Calu3 (cell line): Measurements from ENCODE around the gene RIMS4. TPM values are rescaled to one million over a fixed set of nuclear protein-coding genes. Genes with fewer than 3 reads are reported as not detected.

Experiments
- BruUV-seq: library from RNA; stranded (reverse); fragments of 400-500 nt; replicated peaks from 2 replicates; lab custom pipeline; 2021; lab: Mats Ljungman, UMichigan
- CTCF ChIA-PET: fragments of 300-600 bp; sonication (Branson Sonifier 250); formaldehyde crosslinking; loops from one replicate; lab custom pipeline; 2022; ENCODE audit warnings: antibody characterized with exemption; lab: Charles Lee
- DNase-seq: peaks from one replicate; pipeline ENCODE4 v3.0.0; 2022
- H3K27ac Mint-ChIP-seq: one replicate; pipeline ENCODE4 v1.8.0; 2022; ENCODE audit warnings: mixed read lengths; ENCODE audit not compliant: unreplicated experiment
- H3K27me3 Mint-ChIP-seq: one replicate; pipeline ENCODE4 v1.8.0; 2022; ENCODE audit warnings: mixed read lengths; ENCODE audit not compliant: unreplicated experiment
- H3K36me3 Mint-ChIP-seq: one replicate; pipeline ENCODE4 v1.8.0; 2022; ENCODE audit warnings: mild to moderate bottlenecking, moderate library complexity, mixed read lengths; ENCODE audit not compliant: insufficient read depth, unreplicated experiment
- H3K4me1 Mint-ChIP-seq: one replicate; pipeline ENCODE4 v1.8.0; 2022; ENCODE audit warnings: mild to moderate bottlenecking, low read depth, mixed read lengths; ENCODE audit not compliant: unreplicated experiment
- H3K4me3 Mint-ChIP-seq: one replicate; pipeline ENCODE4 v1.8.0; 2022; ENCODE audit warnings: mild to moderate bottlenecking, low read depth, moderate library complexity, mixed read lengths; ENCODE audit not compliant: unreplicated experiment
- H3K9me3 Mint-ChIP-seq: one replicate; pipeline ENCODE4 v1.8.0; 2022; ENCODE audit warnings: low read depth, mixed read lengths; ENCODE audit not compliant: unreplicated experiment
- CTCF ChIP-seq: fragments of 200-600 bp; IDR thresholded peaks from one replicate; pipeline ENCODE4 v1.8.0; 2022; ENCODE audit warnings: antibody characterized with exemption; ENCODE audit not compliant: unreplicated experiment
- intact Hi-C: fragments of 100-400 bp; cut with micrococcal nuclease; formaldehyde crosslinking; loops from one replicate; pipeline ENCODE4 v1.10.0; 2022; ENCODE audit not compliant: unreplicated experiment
- total RNA-seq: library from RNA; stranded (reverse); gene quantifications from 2 replicates; pipeline ENCODE4 v1.2.3, GENCODE V29; 2022

The RIMS4 gene
- total RNA-seq, 1 experiment from 2014 or later, result 0.40 TPM

GRCh38 chr20:44848254-44849015 lies 38.1 kb upstream of the RIMS4 start:
- DNase-seq, result no peak

GRCh38 chr20:44843876-44844275 lies 33.5 kb upstream of the RIMS4 start:
- H3K9me3 Mint-ChIP-seq, result peaks cover 3% of the 10 kb centered on the region
- no peaks in the 10 kb centered on the region for H3K36me3 Mint-ChIP-seq
- no peak for DNase-seq
- CTCF ChIA-PET, result no interaction called here
- intact Hi-C loops, result no loop called here
- no peak overlapping the region for H3K27ac Mint-ChIP-seq
- no peak overlapping the region for H3K4me3 Mint-ChIP-seq
- BruUV-seq, result no TSS peak
- H3K27me3 Mint-ChIP-seq, result peaks cover 86% of the 10 kb centered on the region
- TF ChIP-seq CTCF, result no peak
- no peaks in the 10 kb centered on the region for H3K4me1 Mint-ChIP-seq

More at GRCh38 chr20:44848254-44849015, 38.1 kb upstream of the RIMS4 start:
- no peaks in the 10 kb centered on the region for H3K4me1 Mint-ChIP-seq
- CTCF ChIA-PET, result interaction anchor here (0.6 to 1.5 kb wide), 2 partner anchors 8 to 1348 kb away, joined by 4 read pairs; no protein-coding TSS in a partner anchor
- TF ChIP-seq CTCF, result no peak
- no peaks in the 10 kb centered on the region for H3K36me3 Mint-ChIP-seq
- intact Hi-C loops, result no loop called here
- peaks cover 81% of the 10 kb centered on the region for H3K27me3 Mint-ChIP-seq
- H3K9me3 Mint-ChIP-seq, result no peaks in the 10 kb centered on the region
- no TSS peak for BruUV-seq
- H3K27ac Mint-ChIP-seq, result no peak overlapping the region
- no peak overlapping the region for H3K4me3 Mint-ChIP-seq

- H3K27me3 Mint-ChIP-seq, result peaks cover 72% of the 10 kb centered on the region
- H3K36me3 Mint-ChIP-seq, result no peaks in the 10 kb centered on the region
- no peak for TF ChIP-seq CTCF
- no peak overlapping the region for H3K4me3 Mint-ChIP-seq
- H3K4me1 Mint-ChIP-seq, result no peaks in the 10 kb centered on the region
- no peak for DNase-seq
- CTCF ChIA-PET, result no interaction called here
- intact Hi-C loops, result no loop called here
- peaks cover 3% of the 10 kb centered on the region for H3K9me3 Mint-ChIP-seq
- H3K27ac Mint-ChIP-seq, result no peak overlapping the region
- no TSS peak for BruUV-seq
These were observed 31.6 kb upstream of the RIMS4 start for GRCh38 chr20:44841955-44842354.

GRCh38 chr20:44840826-44841225 lies 30.5 kb upstream of the RIMS4 start:
- CTCF ChIA-PET, result no interaction called here
- Mint-ChIP-seq H3K9me3 (peaks cover 3% of the 10 kb centered on the region), H3K4me1 (no peaks in the 10 kb centered on the region), H3K27ac (no peak overlapping the region), H3K4me3 (no peak overlapping the region), H3K36me3 (no peaks in the 10 kb centered on the region), H3K27me3 (peaks cover 60% of the 10 kb centered on the region)
- intact Hi-C loops, result no loop called here
- TF ChIP-seq CTCF, result no peak
- no peak for DNase-seq
- BruUV-seq, result no TSS peak
